SIG-M5 treated with dmso at 0.1 percent for 504 hours (cell line): ENCODE data around the gene ZBBX.
"Not testable (repeated sequence)": the region's sequence is repeated elsewhere in the genome, so short reads cannot be mapped to it uniquely, and the experiment has no call there.

Source experiments
- DNase-seq: peaks from one replicate; lab custom pipeline; 2025; ENCODE audit not compliant: unreplicated experiment; lab: John Stamatoyannopoulos, UW

ZBBX gene

GRCh38 chr3:167380004-167380689 is at the start of gene ZBBX:
TSS of gene ZBBX (minus strand) at chr3:167380297. CDS start at chr3:167372901, 7,396 bp downstream.
- peak; percentile 89 for DNase-seq

GRCh38 chr3:167426962-167427361 is 46.9 kb upstream of the ZBBX start:
- DNase-seq = not testable (repeated sequence)

GRCh38 chr3:167422396-167422795 is 42.3 kb upstream of the ZBBX start:
- not testable (repeated sequence) for DNase-seq

GRCh38 chr3:167409611-167410010 is 29.5 kb upstream of the ZBBX start:
- DNase-seq = no peak

- peak; percentile 66 for DNase-seq
Measured at GRCh38 chr3:167406876-167407492, 26.9 kb upstream of the ZBBX start.

GRCh38 chr3:167397826-167398225 is 17.7 kb upstream of the ZBBX start:
- DNase-seq = no peak

GRCh38 chr3:167396075-167396474 is 16.0 kb upstream of the ZBBX start:
- DNase-seq = no peak

- DNase-seq = peak; percentile 14
Measured at GRCh38 chr3:167394003-167394402, 13.9 kb upstream of the ZBBX start.

GRCh38 chr3:167382155-167382554 is 2.1 kb upstream of the ZBBX start:
- DNase-seq = no peak

GRCh38 chr3:167375478-167375877 is 4.6 kb downstream of the ZBBX start:
- no peak for DNase-seq

GRCh38 chr3:167372138-167372537 is 8.0 kb downstream of the ZBBX start:
- DNase-seq = no peak

- DNase-seq = no peak
Measured at GRCh38 chr3:167361948-167362347, 18.1 kb downstream of the ZBBX start.

- no peak for DNase-seq
Measured at GRCh38 chr3:167361306-167361705, 18.8 kb downstream of the ZBBX start.

GRCh38 chr3:167355446-167355845 is 24.7 kb downstream of the ZBBX start:
- DNase-seq = no peak

- no peak for DNase-seq
Measured at GRCh38 chr3:167354751-167355150, 25.3 kb downstream of the ZBBX start.

- DNase-seq = peak; percentile 64
Measured at GRCh38 chr3:167350245-167350862, 29.7 kb downstream of the ZBBX start.

GRCh38 chr3:167346171-167346570 is 33.9 kb downstream of the ZBBX start:
- no peak for DNase-seq

- peak; percentile 11 for DNase-seq
Measured at GRCh38 chr3:167330993-167331785, 48.9 kb downstream of the ZBBX start.

GRCh38 chr3:167323572-167323971 is 56.5 kb downstream of the ZBBX start:
- DNase-seq = no peak

GRCh38 chr3:167318996-167319615 is 61.0 kb downstream of the ZBBX start:
- peak; percentile 69 for DNase-seq

GRCh38 chr3:167318306-167318705 is 61.8 kb downstream of the ZBBX start:
- no peak for DNase-seq
